ENCODE results near the gene CSNK1A1L.
A peak's percentile ranks its signal among the peaks of the same experiment; 100 is the strongest.
"Not testable (repeated sequence)": the region's sequence is repeated elsewhere in the genome, so short reads cannot be mapped to it uniquely, and the experiment has no call there.

CSNK1A1L gene

DNA sequence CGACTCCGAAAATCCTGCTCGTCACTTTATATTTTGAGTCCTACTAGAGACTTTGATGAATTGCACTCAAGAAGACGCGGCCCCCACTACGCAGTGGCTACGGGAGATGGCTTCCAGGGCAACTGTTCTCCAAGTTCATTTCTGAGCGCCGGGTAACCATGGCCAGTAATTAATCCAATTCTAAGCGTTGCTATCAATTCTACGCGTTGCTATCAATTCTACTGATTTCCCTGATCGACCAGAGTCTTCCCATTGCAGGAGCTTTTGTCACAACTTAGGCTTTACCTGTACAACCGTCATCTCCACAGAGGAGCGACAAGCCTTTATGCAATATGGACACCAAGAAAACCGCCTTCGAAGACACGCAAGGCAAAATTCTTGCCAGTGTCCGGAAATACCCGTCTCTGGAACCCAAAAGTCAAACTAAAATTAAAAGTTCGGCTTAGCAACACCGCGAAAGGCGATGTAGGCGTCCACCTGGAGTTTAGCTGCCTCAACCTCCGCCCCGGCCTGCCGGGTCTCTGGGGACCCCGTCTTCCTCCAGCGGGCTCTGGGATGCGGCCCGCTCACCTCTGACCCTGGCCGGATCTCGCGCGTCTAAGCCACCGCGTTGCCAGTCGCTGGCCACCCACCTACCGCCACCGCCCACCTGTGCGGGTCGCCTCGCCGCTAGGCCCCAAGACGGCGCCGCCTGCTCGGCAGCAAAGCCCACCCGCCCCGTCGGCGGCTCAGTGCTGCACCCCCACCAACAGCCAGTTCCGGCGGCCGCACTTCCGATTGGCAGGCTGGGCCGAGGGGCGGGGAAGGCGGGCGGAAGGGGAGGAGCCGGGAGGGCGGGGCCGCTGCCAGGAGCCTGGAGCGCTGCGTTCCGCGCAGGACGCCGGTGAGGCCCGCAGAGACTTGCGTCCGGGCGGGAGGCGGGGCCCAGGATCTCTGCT lies 46.3 kb downstream of the CSNK1A1L start, which contains the start of gene SUPT20H:
Gene SUPT20H, minus strand, starts transcription at position 779 of the 938 bp plus-strand sequence. CDS start 8,198 bp downstream, outside the sequence.
- DNase-seq (ENCODE audit: low read depth in 2 of 2) = peak; percentile 77 to 80

DNA sequence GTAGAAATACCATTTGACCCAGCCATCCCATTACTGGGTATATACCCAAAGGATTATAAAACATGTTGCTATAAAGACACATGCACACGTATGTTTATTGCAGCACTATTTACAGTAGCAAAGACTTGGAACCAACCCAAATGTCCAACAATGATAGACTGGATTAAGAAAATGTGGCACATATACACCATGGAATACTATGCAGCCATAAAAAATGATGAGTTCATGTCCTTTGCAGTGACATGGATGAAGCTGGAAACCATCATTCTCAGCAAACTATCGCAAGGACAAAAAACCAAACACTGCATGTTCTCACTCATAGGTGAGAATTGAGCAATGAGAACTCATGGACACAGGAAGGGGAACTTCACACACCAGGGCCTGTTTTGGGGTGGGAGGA lies 49.2 kb downstream of the CSNK1A1L start:
- DNase-seq (ENCODE audit: low read depth in 2 of 2) = not testable (repeated sequence)
